Common myeloid progenitor, CD34-positive (primary cell): ENCODE measurements around the gene HTRA3.

Experiments used
- CTCF ChIA-PET: fragments of 350-600 bp; sonication (Branson Sonifier 250); formaldehyde crosslinking; loops from one replicate; lab custom pipeline; 2021; ENCODE audit warnings: antibody characterized with exemption; lab: Charles Lee
- POLR2A ChIA-PET: fragments of 350-600 bp; sonication (Branson Sonifier 250); formaldehyde crosslinking; loops from one replicate; lab custom pipeline; 2021; ENCODE audit warnings: antibody characterized with exemption; lab: Charles Lee
- DNase-seq, 3 donors: peaks; one replicate each; pipeline versions ENCODE4 v3.0.0 to v3.0.0-alpha.2; 2013
- H3K27ac ChIP-seq, 2 experiments: 1 replicate in 1 of 2; 2 replicates in 1 of 2; pipeline ENCODE4 v1.7.0; 2013; ENCODE audit warnings: inconsistent platforms in 2 of 2, low read length in 2 of 2, mild to moderate bottlenecking in 2 of 2, low read depth in 1 of 2, moderate library complexity in 1 of 2; ENCODE audit not compliant: severe bottlenecking in 2 of 2, insufficient read depth in 1 of 2, poor library complexity in 1 of 2
- H3K27me3 ChIP-seq, 5 experiments: replicated peaks in 2 of 5; 1 replicate in 3 of 5; 2 replicates in 2 of 5; pipeline versions ENCODE4 v1.6.1 to v1.7.0; 2013; ENCODE audit warnings: low read length in 4 of 5, mild to moderate bottlenecking in 2 of 5, moderate library complexity in 2 of 5, inconsistent platforms in 1 of 5; ENCODE audit not compliant: insufficient read depth in 5 of 5, control insufficient read depth in 4 of 5
- H3K36me3 ChIP-seq, 4 experiments: 1 replicate in 2 of 4; 2 replicates in 2 of 4; pipeline versions ENCODE4 v1.6.1 to v1.7.0; 2013; ENCODE audit warnings: low read length in 3 of 4, control low read depth in 1 of 4, mild to moderate bottlenecking in 1 of 4; ENCODE audit not compliant: control insufficient read depth in 4 of 4, insufficient read depth in 4 of 4
- H3K4me1 ChIP-seq, 4 experiments: 1 replicate in 3 of 4; 2 replicates in 1 of 4; pipeline versions ENCODE4 v1.6.1 to v1.7.1; 2013; ENCODE audit warnings: low read length in 3 of 4, mild to moderate bottlenecking in 3 of 4, control low read depth in 1 of 4, inconsistent platforms in 1 of 4, moderate library complexity in 1 of 4; ENCODE audit not compliant: control insufficient read depth in 4 of 4, insufficient read depth in 4 of 4; ENCODE audit errors: control extremely low read depth in 1 of 4
- H3K4me3 ChIP-seq, 7 experiments: 1 replicate in 4 of 7; 2 replicates in 3 of 7; pipeline versions ENCODE4 v1.5.1 to v1.7.0; 2013; ENCODE audit warnings: mild to moderate bottlenecking in 7 of 7, low read length in 6 of 7, moderate library complexity in 6 of 7, inconsistent platforms in 2 of 7, low read depth in 2 of 7, control low read depth in 1 of 7; ENCODE audit not compliant: insufficient read depth in 4 of 7, control insufficient read depth in 1 of 7; ENCODE audit errors: extremely low read depth in 1 of 7
- H3K9me3 ChIP-seq, 5 experiments: 1 replicate in 4 of 5; 2 replicates in 1 of 5; pipeline versions ENCODE4 v1.6.1 to v1.7.1; 2013; ENCODE audit warnings: low read length in 4 of 5, mild to moderate bottlenecking in 2 of 5, inconsistent platforms in 1 of 5, low read depth in 1 of 5, moderate library complexity in 1 of 5; ENCODE audit not compliant: control insufficient read depth in 4 of 5, insufficient read depth in 2 of 5; ENCODE audit errors: control extremely low read depth in 1 of 5
- WGBS: methylation state at CpG from one replicate; pipeline ENCODE4 v1.1.5; 2013; ENCODE audit not compliant: insufficient coverage; 5-methylcytosine and 5-hydroxymethylcytosine counted together

HTRA3 gene

DNA sequence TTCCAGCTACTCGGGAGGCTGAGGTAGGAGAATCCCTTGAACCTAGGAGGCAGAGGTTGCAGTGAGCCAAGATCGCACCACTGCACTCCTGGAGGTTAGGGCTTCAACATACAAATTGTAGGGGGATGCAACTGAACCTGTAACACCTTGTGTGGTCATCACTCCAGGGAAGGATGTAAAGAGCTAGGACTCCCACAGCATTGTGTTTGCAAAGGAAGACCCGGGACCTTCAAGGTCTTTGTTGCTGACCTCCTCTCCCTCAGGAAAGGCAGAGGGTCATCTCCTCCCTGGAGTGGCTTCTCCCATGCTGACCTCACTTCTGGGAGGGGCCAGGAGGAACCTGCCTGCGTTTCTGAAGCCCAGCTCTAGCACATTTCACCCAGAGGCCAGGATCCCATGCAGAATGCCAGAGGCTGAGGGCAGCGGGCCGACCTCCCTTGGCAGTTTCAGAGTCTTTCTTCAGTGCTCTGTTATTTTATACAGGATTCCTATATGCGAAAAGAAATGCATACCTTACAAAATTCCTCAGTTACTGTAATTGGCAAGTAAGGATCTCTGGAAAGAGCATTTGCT, 80.2 kb downstream of the HTRA3 start:
- ChIA-PET CTCF (no interaction called here), POLR2A (no interaction called here)
- Histone ChIP-seq H3K27me3 (no peaks in the 10 kb centered on the region), H3K9me3 (peaks cover 0 to 5% (median 0%) of the 10 kb centered on the region in 5 experiments), H3K4me1 (peaks cover 0 to 16% (median 8%) of the 10 kb centered on the region in 4 experiments), H3K36me3 (no peaks in the 10 kb centered on the region), H3K4me3 (no peak overlapping the region), H3K27ac (no peak overlapping the region)
- no peak for DNase-seq
- whole genome bisulfite sequencing, result 92% methylated on average over 6 of the region's 7 CpGs

GRCh38 chr4:8350352-8350751, 80.8 kb downstream of the HTRA3 start:
- CTCF ChIA-PET, result no interaction called here
- Histone ChIP-seq H3K4me3 (no peak overlapping the region), H3K27ac (no peak overlapping the region), H3K27me3 (no peaks in the 10 kb centered on the region), H3K9me3 (peaks cover 0 to 5% (median 0%) of the 10 kb centered on the region in 5 experiments), H3K4me1 (peaks cover 0 to 16% (median 8%) of the 10 kb centered on the region in 4 experiments), H3K36me3 (no peaks in the 10 kb centered on the region)
- no peak for DNase-seq
- POLR2A ChIA-PET, result no interaction called here
- WGBS, result 88% methylated on average over 8 of the region's 13 CpGs

DNA sequence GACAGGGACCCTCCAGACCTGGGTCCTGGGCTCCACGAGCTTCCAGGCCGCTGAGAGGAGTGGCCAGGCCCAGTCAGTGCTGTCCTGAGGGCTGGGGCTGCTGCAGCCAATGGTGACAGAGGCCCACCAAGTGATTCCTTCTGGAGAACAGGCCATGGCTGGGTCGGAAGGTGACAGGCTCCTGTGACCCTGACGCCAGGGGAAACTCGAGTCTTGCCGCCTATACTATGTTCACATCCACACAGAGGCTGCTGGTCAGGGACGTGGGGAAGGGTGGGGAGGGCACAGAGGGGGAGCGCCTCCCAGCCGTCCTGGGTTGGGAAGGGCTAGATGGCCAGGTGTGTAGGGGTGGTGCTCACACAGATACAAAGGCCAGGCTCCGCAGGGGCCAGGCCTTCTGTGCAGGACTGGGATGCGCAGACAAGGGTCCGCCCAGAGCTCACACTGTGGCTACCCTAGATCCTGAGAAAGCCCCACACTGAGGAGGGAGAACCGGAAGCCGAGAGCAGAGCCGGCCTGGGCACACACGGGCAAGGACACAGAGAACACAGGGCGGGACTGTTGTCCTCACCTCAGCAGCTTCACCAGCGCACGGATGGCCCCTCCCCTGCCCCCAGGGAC, 81.4 kb downstream of the HTRA3 start:
- Histone ChIP-seq H3K27me3 (no peaks in the 10 kb centered on the region), H3K9me3 (peaks cover 0 to 5% (median 0%) of the 10 kb centered on the region in 5 experiments), H3K4me3 (no peak overlapping the region), H3K27ac (no peak overlapping the region), H3K4me1 (peaks cover 0 to 16% (median 8%) of the 10 kb centered on the region in 4 experiments), H3K36me3 (no peaks in the 10 kb centered on the region)
- no peak for DNase-seq
- 95% methylated on average over 13 of the region's 19 CpGs for WGBS
- POLR2A ChIA-PET, result no interaction called here
- CTCF ChIA-PET, result no interaction called here

DNA sequence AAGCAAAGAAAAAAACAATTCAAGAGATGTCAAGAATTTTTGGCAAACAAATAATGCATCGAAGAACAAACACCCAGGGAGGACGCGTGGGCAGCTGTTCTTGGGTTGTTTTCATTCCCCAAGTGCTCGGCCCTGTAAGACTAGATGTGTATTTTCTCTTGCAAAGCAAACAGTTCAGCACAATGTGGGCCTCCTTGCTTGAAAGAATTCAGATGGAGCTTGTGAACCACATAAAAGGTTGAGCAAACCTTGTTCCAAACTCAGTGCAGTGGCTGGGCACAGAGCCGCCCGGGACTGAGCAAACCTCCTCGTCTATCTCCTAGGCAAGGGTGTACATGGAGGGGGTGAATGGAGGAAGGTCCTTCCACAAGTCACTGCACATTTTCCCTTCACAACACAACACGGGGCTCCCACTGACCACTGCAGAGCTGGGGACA, 82.4 kb downstream of the HTRA3 start:
- Histone ChIP-seq H3K27me3 (no peaks in the 10 kb centered on the region), H3K4me3 (no peak overlapping the region), H3K36me3 (no peaks in the 10 kb centered on the region), H3K4me1 (peaks cover 0 to 16% (median 8%) of the 10 kb centered on the region in 4 experiments), H3K9me3 (peaks cover 0 to 5% (median 0%) of the 10 kb centered on the region in 5 experiments), H3K27ac (no peak overlapping the region)
- ChIA-PET CTCF (no interaction called here), POLR2A (no interaction called here)
- WGBS, result 97% methylated on average over 5 of the region's 8 CpGs
- DNase-seq, result no peak

DNA sequence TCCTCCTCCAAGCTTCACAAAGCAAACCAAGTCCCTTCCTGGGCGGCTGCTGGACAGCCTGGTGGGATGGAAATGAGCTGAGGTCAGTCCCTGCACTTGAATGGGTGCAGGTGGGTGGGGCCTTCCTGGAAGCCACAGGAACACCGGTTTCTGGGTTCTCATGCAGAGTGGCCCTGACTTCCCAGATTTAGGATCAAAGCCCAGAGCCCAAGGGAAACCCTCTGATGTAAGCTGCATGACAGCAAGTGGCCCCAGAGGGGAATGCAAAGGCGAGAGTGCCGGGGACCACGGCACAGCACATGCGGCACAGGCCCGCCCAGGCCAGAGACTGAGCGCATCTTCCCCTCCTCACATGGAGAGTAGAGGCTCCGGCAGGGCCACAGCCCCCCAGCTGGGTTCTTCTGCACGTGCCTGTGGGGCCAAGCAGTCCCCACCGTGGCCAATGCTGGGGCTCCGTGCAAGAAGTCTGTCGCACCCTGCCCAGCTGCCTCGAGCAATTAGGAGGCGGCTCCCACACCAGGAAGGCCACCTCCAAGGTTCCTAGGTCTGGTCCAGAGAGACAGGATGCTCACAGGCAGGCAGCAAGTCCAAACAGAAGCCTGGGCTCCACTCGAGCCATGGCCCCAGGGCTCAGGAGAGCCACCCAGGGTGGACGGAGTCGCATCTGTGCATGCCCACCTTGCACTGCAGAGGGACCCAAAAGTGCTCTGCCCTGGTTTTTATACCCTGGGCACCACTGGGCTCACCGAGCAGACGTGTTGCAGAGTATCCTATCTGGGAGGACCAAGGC, 83.0 kb downstream of the HTRA3 start:
- H3K27ac ChIP-seq, result no peak overlapping the region
- POLR2A ChIA-PET, result no interaction called here
- peaks cover 0 to 14% (median 8%) of the 10 kb centered on the region in 4 experiments for H3K4me1 ChIP-seq
- no peak for DNase-seq
- no peak overlapping the region for H3K4me3 ChIP-seq
- CTCF ChIA-PET, result no interaction called here
- no peaks in the 10 kb centered on the region for H3K27me3 ChIP-seq
- H3K9me3 ChIP-seq, result peaks cover 0 to 5% (median 0%) of the 10 kb centered on the region in 5 experiments
- no peaks in the 10 kb centered on the region for H3K36me3 ChIP-seq
- WGBS, result 86% methylated on average over 19 of the region's 20 CpGs

DNA sequence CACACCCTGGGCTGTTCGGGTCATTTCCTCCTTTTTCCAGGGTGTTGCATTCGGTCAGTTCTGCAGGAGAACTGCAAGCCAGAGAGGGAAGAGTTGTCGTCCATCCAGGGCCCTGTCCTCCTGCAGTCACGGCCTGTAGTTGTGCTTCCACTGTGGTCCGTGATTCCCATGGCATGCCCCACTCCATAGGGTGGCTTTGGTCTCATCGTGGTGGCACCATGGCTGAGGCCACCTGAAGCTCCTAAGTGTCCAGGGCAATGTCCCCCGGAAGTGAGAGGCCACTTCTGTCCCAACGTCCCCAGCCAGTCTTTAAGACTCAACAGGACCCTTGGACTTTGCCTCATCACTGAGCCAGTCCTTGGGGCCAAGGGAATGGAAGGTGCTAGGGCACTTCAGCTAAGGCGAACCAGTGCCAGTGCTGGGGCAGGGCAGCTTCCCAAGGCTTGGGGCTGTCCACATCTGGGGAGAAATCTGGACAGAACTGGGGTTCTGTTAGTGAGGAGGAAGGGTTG, 83.7 kb downstream of the HTRA3 start:
- ChIA-PET POLR2A (no interaction called here), CTCF (no interaction called here)
- H3K4me3 ChIP-seq, result no peak overlapping the region
- 99% methylated on average over 8 of the region's 9 CpGs for WGBS
- no peak overlapping the region for H3K27ac ChIP-seq
- no peaks in the 10 kb centered on the region for H3K36me3 ChIP-seq
- peaks cover 0 to 8% (median 2%) of the 10 kb centered on the region in 4 experiments for H3K4me1 ChIP-seq
- no peaks in the 10 kb centered on the region for H3K27me3 ChIP-seq
- H3K9me3 ChIP-seq, result peaks cover 0 to 5% (median 0%) of the 10 kb centered on the region in 5 experiments
- no peak for DNase-seq
